Nephron progenitor cell (in vitro differentiated cells): ENCODE data around the gene RAD51B.

Source experiments
- DNase-seq: peaks from one replicate; pipeline ENCODE4 v3.0.0; 2021
- H3K27ac Mint-ChIP-seq: 2 replicates; pipeline ENCODE4 v1.8.0; 2021; ENCODE audit warnings: mild to moderate bottlenecking, moderate library complexity, mixed read lengths
- H3K27me3 Mint-ChIP-seq: 2 replicates; pipeline ENCODE4 v1.8.0; 2021; ENCODE audit warnings: mild to moderate bottlenecking, low read depth, mixed read lengths; ENCODE audit not compliant: poor library complexity
- H3K36me3 Mint-ChIP-seq: 2 replicates; pipeline ENCODE4 v1.8.0; 2021; ENCODE audit warnings: low read depth, mixed read lengths
- H3K4me1 Mint-ChIP-seq: 2 replicates; pipeline ENCODE4 v1.8.0; 2021; ENCODE audit warnings: mixed read lengths
- H3K4me3 Mint-ChIP-seq: 2 replicates; pipeline ENCODE4 v1.8.0; 2021; ENCODE audit warnings: mild to moderate bottlenecking, moderate library complexity, mixed read lengths
- H3K9me3 Mint-ChIP-seq: 2 replicates; pipeline ENCODE4 v1.8.0; 2021; ENCODE audit warnings: mild to moderate bottlenecking, moderate library complexity, mixed read lengths
- CTCF ChIP-seq: fragments of 200-600 bp; sonication (generic); IDR thresholded peaks from 2 replicates; pipeline ENCODE4 v1.5.0; 2021; ENCODE audit warnings: antibody characterized with exemption

The RAD51B gene

DNA sequence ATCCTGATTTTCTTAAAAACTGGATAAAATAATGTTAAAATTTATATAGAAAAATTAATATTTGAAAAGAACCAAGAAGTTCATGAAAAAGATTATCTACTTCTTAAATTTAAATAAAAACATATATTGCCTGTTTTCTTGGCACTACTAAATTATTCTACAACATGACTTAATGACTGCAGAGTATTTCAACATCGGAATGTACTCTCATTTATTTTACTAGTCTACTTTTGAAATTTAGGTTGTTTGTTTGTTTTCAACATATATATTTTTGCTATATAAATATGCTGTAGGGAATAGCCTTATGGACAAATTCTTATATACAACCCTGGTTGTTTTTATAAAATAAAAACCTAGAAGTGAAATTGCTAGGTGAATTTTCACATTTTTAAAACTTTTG is 231.6 kb downstream of the RAD51B start:
- Mint-ChIP-seq H3K9me3 (peaks cover 10% of the 10 kb centered on the region), H3K27ac (no peak overlapping the region), H3K27me3 (no peaks in the 10 kb centered on the region), H3K4me1 (no peaks in the 10 kb centered on the region), H3K36me3 (peaks cover 8% of the 10 kb centered on the region), H3K4me3 (no peak overlapping the region)
- no peak for TF ChIP-seq CTCF
- no peak for DNase-seq

GRCh38 chr14:68060198-68060597 is 240.6 kb downstream of the RAD51B start:
- Mint-ChIP-seq H3K27me3 (peaks cover 3% of the 10 kb centered on the region), H3K36me3 (peaks cover 35% of the 10 kb centered on the region), H3K4me3 (no peak overlapping the region), H3K4me1 (no peaks in the 10 kb centered on the region), H3K9me3 (peaks cover 41% of the 10 kb centered on the region), H3K27ac (no peak overlapping the region)
- TF ChIP-seq CTCF = no peak
- no peak for DNase-seq

DNA sequence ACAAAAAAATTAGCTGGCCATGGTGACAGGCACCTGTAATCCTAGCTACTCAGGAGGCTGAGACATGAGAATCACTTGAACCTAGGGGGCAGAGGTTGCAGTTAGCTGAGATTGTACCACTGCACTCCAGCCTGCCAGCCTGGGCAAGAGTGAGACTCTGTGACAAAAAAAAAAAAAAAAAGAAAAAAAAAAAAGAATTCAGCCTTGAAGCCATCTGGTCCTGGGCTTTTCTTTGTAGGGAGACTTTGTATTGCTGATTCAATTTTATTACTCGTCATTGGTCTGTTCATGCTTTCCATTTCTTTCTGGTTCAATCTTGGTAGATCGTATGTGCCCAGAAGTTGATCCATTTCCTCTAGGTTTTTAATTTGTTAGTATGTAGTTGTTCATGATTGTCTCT is 243.1 kb downstream of the RAD51B start:
- Mint-ChIP-seq H3K4me1 (no peaks in the 10 kb centered on the region), H3K4me3 (no peak overlapping the region), H3K27me3 (peaks cover 3% of the 10 kb centered on the region), H3K36me3 (peaks cover 40% of the 10 kb centered on the region), H3K9me3 (peaks cover 57% of the 10 kb centered on the region), H3K27ac (no peak overlapping the region)
- no peak for TF ChIP-seq CTCF
- no peak for DNase-seq

GRCh38 chr14:68065322-68065721 is 245.7 kb downstream of the RAD51B start:
- TF ChIP-seq CTCF = no peak
- Mint-ChIP-seq H3K4me3 (no peak overlapping the region), H3K9me3 (peaks cover 84% of the 10 kb centered on the region), H3K27me3 (peaks cover 3% of the 10 kb centered on the region), H3K36me3 (peaks cover 67% of the 10 kb centered on the region), H3K27ac (no peak overlapping the region), H3K4me1 (no peaks in the 10 kb centered on the region)
- DNase-seq = no peak

- H3K36me3 Mint-ChIP-seq = peaks cover 44% of the 10 kb centered on the region
- peak overlapping the region; percentile 97 for H3K27ac Mint-ChIP-seq
- DNase-seq = no peak
- H3K27me3 Mint-ChIP-seq = no peaks in the 10 kb centered on the region
- H3K9me3 Mint-ChIP-seq = peaks cover 47% of the 10 kb centered on the region
- H3K4me3 Mint-ChIP-seq = no peak overlapping the region
- peaks cover 20% of the 10 kb centered on the region for H3K4me1 Mint-ChIP-seq
- TF ChIP-seq CTCF = no peak
Observed at GRCh38 chr14:68074765-68075381, 255.3 kb downstream of the RAD51B start.

GRCh38 chr14:68075382-68076029 is 255.9 kb downstream of the RAD51B start:
- H3K27me3 Mint-ChIP-seq = no peaks in the 10 kb centered on the region
- no peak overlapping the region for H3K4me3 Mint-ChIP-seq
- no peak for DNase-seq
- H3K27ac Mint-ChIP-seq = peak overlapping the region; percentile 97
- TF ChIP-seq CTCF = no peak
- H3K9me3 Mint-ChIP-seq = peaks cover 41% of the 10 kb centered on the region
- H3K4me1 Mint-ChIP-seq = peaks cover 27% of the 10 kb centered on the region
- peaks cover 38% of the 10 kb centered on the region for H3K36me3 Mint-ChIP-seq
